GM19452 (cell line): ENCODE measurements around the gene MLN.

Experiments
- ATAC-seq: cut with Tn5 transposase; IDR thresholded peaks from one replicate; pipeline ENCODE4 v1.9.1; 2021; ENCODE audit not compliant: unreplicated experiment

Gene MLN

DNA sequence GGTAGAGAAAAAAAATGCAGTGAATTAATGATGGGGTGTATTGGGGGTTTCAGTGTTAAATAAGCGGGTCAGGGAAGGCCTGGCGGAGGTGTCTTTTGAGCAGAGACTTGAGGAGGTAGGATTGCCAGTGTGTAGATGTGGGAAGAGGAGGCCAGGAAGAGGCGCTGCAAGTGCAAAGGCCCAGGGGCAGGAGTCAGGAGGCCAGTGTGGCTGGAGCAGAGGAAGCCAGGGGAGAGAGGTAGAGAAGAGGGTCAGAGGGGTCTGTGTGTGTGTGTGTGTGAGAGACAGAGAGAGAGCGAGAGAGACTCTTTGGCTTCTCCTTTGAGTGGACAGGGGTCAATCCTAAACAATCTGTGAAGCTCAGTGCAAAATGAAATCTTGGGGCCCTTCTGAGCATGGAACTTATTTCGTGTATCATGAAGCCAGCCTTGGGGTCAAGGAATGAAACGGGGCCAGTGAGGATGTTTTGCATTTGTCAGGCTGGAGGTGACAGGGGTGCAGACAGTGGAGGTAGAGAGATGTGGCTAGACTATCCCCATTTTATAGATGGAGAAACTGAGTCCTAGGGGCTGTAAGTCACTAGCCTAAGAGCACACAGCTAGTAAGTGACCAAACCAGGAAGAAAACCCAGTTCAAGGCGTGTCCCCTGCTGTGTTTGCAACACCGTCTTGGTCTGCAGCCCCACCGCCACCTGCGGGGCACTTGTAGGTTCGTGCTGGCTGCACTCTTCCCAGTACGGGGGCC lies 47.4 kb downstream of the MLN start:
- ATAC-seq, result no peak

DNA sequence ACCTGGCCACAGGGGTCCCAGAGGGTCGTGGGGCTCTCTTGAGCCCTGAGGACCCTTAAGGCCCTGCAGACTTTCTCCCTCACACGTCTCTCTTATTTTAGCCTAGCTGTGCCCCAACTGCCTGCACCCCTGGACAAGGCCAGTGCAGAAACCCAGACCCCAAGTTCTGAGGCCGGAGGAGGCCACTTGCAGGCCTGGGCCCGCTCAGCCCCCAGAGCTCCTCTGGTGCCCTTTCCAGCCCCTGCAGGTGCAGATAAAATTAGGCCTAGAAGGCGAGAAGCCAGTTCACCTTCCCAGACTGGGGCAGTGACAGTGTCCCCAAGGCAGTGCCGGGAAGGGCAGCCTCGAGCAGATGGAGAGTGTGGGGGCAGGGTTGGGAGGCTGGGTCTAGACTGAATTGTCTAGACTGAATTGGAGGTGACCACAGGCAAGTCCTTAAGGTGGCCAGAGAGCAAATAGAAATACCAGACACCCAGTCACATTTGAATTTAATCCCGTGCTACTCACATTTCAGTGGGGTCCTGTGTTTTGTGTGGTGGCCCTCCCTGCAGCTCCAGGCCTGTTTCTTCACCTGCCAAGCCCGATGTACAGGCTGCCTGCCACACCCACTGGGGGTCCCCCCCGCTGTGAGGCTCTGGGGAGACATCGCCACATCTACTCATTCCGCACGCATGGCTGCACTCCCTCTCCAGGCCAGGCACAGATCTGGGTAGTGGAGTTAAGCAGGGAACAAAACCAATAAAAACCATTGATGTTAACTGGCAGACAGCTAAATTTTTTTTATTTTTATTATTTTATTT lies 48.5 kb downstream of the MLN start:
- ATAC-seq, result no peak

DNA sequence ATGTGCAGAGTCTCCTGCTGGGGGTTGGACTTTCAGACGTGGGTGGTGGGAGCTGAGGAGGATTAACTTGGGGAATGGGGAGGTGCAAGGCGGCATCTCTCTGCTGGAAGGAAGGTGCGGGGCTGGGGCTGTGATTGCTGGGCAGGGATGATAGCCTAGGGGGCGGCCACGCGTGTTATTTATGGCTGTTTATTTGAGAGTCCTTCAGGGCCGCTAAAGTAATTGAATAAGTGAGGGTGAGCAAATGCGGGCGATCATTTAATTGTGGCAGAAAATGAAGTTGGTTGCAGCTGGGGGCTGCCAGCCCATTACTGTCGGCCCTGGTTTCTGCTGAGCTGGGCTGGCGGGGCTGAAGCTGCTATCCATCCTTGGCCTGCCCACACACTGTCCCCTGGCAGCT lies 49.6 kb downstream of the MLN start:
- ATAC-seq, result no peak

DNA sequence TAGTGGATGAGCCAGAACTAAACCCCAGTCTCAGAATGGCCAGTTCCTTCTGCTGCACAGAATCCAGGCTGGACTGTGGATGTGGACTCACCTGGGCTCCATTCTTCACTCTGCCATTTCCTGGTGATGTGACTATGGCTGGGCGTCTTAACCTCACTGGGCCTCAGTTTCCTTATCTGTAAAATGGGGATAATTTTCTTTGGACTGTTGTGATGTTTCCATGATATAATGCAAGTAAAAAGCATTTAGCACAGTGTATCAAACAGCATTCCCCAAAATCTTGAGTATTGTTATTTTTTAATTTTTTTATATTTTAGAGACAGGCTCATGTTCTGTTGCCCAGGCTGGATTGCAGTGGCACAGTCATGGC lies 51.2 kb downstream of the MLN start:
- no peak for ATAC-seq

DNA sequence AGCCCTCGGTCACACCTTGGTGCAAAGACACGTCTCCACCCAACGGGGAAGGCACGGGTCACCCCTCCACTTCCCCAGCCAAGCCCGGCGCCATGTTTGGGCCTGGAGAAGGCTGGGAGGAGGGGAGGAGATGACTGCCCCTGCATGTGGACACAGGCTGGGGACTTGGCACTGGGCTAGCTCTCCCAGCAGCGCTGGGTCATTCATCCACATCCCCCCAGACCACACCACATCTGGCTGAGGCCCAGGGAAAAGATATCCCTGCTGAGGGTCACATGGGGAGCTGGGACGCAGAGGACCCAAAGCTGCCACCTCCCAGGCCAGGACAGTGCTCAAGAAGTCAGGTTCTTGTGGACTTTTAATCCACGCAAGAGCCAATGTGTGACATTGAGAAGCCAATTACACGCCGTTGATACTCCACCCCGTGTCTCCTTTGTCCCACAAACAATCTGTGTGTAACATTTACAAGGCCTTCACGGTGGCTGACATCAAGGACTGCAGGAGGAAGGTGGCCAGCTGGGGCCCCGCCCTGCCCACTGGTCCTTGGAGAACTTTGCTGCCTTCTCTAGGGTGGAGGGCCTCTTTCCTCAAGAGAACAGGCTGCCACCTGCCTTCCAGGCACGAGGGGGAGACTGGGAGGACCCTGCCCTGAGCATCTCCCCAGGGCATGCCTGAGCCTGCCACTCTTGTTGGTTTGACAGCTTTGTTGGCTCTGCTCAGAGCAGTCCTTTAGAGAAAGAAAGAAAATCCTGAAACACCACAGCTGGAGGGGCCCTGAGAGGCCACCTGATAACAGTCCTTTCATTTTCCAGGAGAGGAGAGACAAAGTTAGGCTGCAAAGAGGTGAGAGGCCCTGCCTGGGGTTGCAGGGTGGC lies 51.8 kb downstream of the MLN start:
- ATAC-seq, result no peak

DNA sequence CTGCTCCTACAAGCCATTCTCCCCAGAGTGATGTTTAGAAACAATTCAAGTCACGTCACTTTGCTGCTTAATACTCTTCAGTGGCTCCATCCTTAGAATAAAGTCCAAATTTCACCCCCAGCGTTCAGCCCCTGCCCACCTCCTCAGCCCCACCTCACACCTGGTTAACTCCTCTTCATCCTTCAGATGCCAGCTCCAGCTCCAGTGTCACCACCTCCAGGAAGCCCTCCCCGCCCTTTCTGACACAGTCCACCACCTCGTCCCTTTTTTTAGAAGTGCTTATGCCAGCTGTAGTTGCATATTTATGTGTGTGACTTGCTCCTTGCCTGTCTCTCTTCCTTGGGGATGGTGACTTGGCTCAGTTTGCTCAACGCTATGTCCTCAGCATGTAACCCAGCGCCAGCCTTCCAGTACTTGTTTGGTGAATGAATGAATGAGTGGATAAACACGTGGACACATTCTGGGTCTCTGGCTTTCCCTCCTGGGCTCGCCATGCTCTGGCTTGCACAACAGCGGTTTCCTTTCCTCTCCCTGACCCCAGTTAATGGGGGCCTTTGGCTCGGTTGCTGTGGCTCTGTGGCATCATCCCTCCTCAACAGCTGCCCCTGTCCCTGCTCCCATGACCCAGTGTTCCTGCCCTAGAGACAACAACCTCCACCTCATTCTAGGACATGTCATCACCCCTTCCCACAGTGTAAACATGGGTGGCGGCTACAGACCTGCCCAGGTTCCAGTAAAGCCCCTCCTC lies 53.4 kb downstream of the MLN start:
- ATAC-seq, result no peak

DNA sequence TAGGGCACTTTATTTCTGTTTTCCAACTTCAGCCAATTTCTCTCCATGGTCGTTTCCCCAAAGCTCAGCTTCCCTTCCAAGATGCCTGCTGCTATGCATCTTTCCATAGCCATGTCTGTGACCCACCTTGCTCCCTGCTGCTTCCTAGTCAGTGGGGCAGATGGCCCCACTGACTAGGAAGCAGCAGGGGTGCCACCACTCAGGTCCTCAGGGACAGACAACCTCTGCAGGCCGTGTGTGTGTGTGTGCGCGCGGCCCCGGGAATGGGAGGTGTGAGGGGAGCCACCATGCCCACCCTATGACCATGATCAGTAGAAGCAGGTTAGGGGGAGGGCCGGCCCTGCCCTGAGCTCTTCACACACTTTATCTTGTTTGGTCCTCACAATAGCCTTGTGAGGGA lies 54.4 kb downstream of the MLN start:
- ATAC-seq, result no peak

DNA sequence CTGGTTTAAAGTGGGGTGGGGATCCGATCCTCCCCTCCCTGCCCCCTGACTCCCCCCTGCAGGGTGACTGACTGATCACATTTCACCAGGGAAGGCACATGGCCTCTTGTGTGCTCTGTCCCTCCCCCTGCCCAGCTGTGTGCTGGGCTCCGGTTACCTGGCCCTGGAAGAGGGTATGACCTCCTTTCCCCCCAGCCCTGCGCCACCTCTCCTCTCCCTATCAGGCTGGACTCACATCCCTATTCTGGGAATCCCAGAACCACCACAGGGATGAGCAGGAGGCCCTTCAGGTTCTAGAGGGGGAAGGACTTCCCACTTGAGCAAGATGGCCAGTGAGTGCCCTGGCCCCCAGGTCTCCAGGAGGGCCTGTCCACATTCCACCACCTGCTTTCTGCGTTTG lies 55.0 kb downstream of the MLN start:
- no peak for ATAC-seq

DNA sequence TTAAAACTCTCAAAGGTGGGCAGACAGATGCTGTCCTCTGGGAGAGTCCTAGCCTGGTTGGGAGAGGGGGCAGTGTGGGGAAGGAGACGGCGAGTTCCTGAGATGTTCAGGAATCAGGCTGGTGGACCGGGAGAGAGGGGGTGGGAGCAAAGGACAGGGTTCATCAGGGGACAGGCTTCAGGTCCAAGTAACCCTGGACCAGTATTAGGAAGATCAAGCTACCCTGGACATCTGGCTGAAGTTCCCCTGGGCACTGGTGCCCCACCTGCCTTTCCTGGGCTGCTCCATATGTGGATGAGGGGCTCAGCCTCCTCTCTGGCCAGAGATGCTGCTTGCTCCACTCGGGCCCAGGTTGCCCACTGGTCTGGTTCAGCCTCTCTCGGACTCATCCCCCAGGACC lies 56.0 kb downstream of the MLN start:
- no peak for ATAC-seq

DNA sequence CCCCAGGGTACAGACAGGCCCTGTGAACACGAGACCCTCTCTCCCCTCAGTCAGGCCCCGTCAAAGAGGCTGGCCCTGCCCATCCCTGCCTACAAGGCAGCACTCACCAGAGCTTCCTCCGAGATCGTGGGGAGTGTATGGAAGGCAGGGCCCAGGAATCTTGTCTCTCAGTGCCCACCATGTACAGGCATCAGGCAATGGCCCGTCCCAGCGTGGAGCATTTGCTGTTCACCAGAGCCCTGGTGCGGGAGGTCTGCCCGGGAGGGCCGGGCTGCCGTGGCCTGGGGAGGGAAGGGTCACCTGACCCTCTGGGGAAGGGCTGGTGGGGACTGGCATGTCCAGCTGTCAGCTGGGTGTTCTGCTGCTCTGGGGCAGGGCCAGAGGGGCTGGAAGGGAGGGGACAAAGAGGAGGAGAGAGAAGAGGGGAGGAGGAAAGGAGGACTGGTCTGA lies 57.1 kb downstream of the MLN start, which contains the start of gene IP6K3:
Gene IP6K3, minus strand, starts transcription at position 255 of the 450 bp plus-strand sequence. CDS start 11,429 bp downstream, outside the sequence.
- ATAC-seq, result no peak

DNA sequence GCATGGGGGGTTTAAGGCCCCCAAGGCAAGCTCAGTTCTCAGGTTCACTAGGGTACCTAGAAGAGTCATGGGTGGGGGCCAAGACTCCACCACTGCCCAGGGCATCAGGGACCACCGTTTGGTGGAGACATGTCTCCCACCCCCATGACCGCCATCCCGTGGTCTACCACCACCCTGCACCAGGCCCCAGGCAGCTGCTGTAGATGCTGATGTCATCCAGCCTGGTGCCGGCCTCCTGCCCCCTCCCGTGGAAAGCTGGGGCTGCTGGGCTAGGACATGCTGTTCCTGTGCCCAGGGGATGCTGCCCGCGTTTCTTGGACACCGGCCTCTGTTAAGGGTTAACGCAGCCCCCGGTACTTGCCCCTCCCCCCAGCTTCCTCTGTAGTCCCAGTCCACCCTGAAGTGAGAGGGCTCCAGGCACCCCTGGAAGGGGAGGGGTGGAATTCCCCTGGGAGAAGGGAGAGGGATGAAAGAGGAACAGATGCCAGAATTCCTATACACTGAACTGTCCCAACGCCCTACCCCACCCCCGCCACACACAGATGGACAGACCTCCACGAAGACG lies 57.7 kb downstream of the MLN start:
- no peak for ATAC-seq

DNA sequence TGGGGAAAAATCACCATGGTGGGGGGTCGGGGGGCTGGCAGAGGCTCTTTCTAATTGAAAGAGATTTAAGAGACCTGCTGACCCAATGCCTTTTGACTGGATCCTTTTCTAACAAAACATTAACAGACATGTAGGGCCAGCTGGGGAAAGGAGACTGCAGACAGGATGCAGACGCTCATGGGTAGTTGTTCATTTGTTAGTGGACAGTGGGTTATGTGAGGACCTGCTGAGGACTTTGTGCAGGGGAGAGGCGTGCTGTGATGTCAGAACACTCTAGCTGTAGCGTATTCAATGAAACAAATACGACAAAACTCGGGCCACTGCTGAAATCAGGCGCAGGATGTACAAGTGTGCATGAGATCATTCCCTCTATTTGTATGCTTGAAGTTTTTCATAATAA lies 58.3 kb downstream of the MLN start:
- no peak for ATAC-seq

DNA sequence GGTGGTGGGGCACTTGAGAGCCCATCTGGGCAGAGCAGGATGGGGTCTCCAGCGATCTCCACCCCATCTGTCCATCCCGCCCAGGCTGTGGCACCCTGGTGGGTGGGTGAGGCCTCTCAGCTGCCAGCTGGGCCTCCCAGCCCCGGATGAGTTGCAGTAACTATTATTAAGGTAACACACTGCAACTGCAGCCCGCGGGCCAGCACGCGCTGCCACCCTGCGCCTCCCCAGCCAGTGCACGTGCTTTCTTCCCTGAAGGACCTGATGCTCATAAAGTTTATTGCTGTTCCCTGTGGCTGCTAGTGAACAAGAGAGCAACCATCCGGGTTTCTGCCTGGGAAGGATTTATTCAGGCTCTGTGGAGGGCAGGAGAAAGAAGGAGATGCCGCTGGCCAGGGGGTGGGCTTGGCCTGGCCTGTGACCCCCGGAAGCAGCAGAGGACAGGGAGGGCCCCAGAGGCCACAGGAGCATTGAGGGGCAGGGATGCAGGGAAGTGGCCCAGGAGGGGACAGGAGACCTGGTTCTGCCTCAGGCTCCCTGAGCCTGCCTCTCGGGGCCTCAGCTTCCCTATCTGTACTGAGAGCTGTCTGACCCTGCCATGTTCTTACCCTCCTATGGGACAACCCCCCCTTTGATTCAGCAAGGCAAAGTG lies 58.8 kb downstream of the MLN start:
- no peak for ATAC-seq
